Right lobe of liver (tissue), 6 donors: Measurements from ENCODE around the gene MED15. TPM values are rescaled to one million over a fixed set of nuclear protein-coding genes. Genes with fewer than 3 reads are reported as not detected.

Experiments used
- ATAC-seq, 4 donors: fragments of 200-7000 bp; cut with Tn5 transposase; one replicate each; pipeline ENCODE4 v1.9.1; 2020; ENCODE audit warnings: mild to moderate bottlenecking in 4 of 4, moderate library complexity in 4 of 4
- DNase-seq, 3 donors: peaks; one replicate each; pipeline ENCODE4 v3.0.0-alpha.2; 2020
- H3K27ac ChIP-seq, 3 donors: fragments of 200-600 bp; one replicate each; pipeline ENCODE4 v1.8.0; 2022
- H3K27me3 ChIP-seq, 2 donors: fragments of 200-600 bp; one replicate each; pipeline ENCODE4 v1.8.0; 2022
- H3K36me3 ChIP-seq, 4 donors: fragments of 200-600 bp; sonication (generic) in 1 of 4; one replicate each; pipeline versions ENCODE4 v1.5.1 to v1.8.0; 2017 to 2022; ENCODE audit warnings: control low read depth in 1 of 4
- H3K4me1 ChIP-seq, 4 donors: fragments of 200-600 bp; sonication (generic) in 1 of 4; one replicate each; pipeline versions ENCODE4 v1.5.1 to v1.8.0; 2017 to 2022; ENCODE audit warnings: control low read depth in 1 of 4
- H3K4me3 ChIP-seq, 3 donors: fragments of 200-600 bp; one replicate each; pipeline ENCODE4 v1.8.0; 2022
- H3K9me3 ChIP-seq, 4 donors: fragments of 200-600 bp; sonication (generic) in 1 of 4; one replicate each; pipeline versions ENCODE4 v1.5.1 to v1.8.0; 2017 to 2022; ENCODE audit warnings: control low read depth in 1 of 4
- POLR2A ChIP-seq: fragments of 450-650 bp; IDR thresholded peaks from one replicate; pipeline ENCODE4 v1.6.1; 2017; ENCODE audit warnings: antibody characterized with exemption, mild to moderate bottlenecking
- WGBS: methylation state at CpG from one replicate; pipeline ENCODE4 v1.1.6; 2018; ENCODE audit warnings: low coverage, low lambda C conversion rate; ENCODE audit not compliant: insufficient coverage; ENCODE audit errors: missing lambda C conversion rate; 5-methylcytosine and 5-hydroxymethylcytosine counted together
- intact Hi-C, 2 donors: fragments of 100-400 bp; cut with DNase I; formaldehyde crosslinking; loops; one replicate each; pipeline versions ENCODE4 v1.11.2 to v1.14.1; 2022
- total RNA-seq, 6 experiments: library from RNA; depleted of rRNA in 2 of 6; stranded (reverse); fragments of >200 nt in 2 of 6; fragmentation: NEBNext Ultra II Directional in 3 of 6; extraction: Animal tissue kit (Norgen Biotek cat#: 25700) in 3 of 6; gene quantifications; one replicate each; pipeline versions ENCODE4 v1.1.0 to v1.2.4, GENCODE V29; 2016 to 2023
- TF ChIP-seq, protein P1 (sequence below), 4 donors: fragments of 200-600 bp in 3 of 4; fragments of 450-650 bp in 1 of 4; IDR thresholded peaks; one replicate each; pipeline versions ENCODE4 v1.5.1 to v1.8.0; 2016 to 2022; ENCODE audit warnings: antibody characterized with exemption in 4 of 4, mild to moderate bottlenecking in 2 of 4
- donor health status: DM: no; HTN: yes; CAD: no.
- donor health status: DM: no; HTN: no; CAD: no.
- donor health status: DM: no; HTN: no; CAD: no.
- donor health status: DM: no; HTN: yes; CAD: no.
- donor health status: DM: no; HTN: yes; CAD: no.

The MED15 gene
- total RNA-seq, 6 experiments from 2014 or later: 15.7 to 34.7 (median 23.6) TPM

GRCh38 chr22:20532256-20532993 lies 25.0 kb downstream of the MED15 start:
- Histone ChIP-seq H3K27me3 (no peaks in the 10 kb centered on the region), H3K27ac (no peak overlapping the region), H3K9me3 (no peaks in the 10 kb centered on the region), H3K4me1 (peaks cover 0 to 7% (median 0%) of the 10 kb centered on the region in 4 donors), H3K36me3 (peaks cover 0 to 8% (median 0%) of the 10 kb centered on the region in 4 donors), H3K4me3 (no peak overlapping the region)
- ATAC-seq (no peak), DNase-seq (peak in 1 of 3 donors; percentile 32)
- TF ChIP-seq POLR2A: no peak
- TF ChIP-seq, protein P1, sequence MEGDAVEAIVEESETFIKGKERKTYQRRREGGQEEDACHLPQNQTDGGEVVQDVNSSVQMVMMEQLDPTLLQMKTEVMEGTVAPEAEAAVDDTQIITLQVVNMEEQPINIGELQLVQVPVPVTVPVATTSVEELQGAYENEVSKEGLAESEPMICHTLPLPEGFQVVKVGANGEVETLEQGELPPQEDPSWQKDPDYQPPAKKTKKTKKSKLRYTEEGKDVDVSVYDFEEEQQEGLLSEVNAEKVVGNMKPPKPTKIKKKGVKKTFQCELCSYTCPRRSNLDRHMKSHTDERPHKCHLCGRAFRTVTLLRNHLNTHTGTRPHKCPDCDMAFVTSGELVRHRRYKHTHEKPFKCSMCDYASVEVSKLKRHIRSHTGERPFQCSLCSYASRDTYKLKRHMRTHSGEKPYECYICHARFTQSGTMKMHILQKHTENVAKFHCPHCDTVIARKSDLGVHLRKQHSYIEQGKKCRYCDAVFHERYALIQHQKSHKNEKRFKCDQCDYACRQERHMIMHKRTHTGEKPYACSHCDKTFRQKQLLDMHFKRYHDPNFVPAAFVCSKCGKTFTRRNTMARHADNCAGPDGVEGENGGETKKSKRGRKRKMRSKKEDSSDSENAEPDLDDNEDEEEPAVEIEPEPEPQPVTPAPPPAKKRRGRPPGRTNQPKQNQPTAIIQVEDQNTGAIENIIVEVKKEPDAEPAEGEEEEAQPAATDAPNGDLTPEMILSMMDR (IDR thresholded peaks at IDR 0.05): no peak
- WGBS: 59% methylated on average over 3 of the region's 10 CpGs
- intact Hi-C loops: no loop called here

- DNase-seq (peak in 1 of 3 donors; percentile 39), ATAC-seq (peak in 1 of 4 donors; percentile 10)
- H3K4me1 ChIP-seq: peaks cover 0 to 7% (median 0%) of the 10 kb centered on the region in 4 donors
- WGBS: 77% methylated on average over 3 of the region's 11 CpGs
- no peak overlapping the region for H3K27ac ChIP-seq
- intact Hi-C loops: no loop called here
- no peaks in the 10 kb centered on the region for H3K9me3 ChIP-seq
- H3K27me3 ChIP-seq: no peaks in the 10 kb centered on the region
- TF ChIP-seq, protein P1 (IDR thresholded peaks at IDR 0.05): no peak
- TF ChIP-seq POLR2A: no peak
- peaks cover 0 to 10% (median 3%) of the 10 kb centered on the region in 4 donors for H3K36me3 ChIP-seq
- H3K4me3 ChIP-seq: no peak overlapping the region
Measured at GRCh38 chr22:20533095-20533878, 25.9 kb downstream of the MED15 start.

DNA sequence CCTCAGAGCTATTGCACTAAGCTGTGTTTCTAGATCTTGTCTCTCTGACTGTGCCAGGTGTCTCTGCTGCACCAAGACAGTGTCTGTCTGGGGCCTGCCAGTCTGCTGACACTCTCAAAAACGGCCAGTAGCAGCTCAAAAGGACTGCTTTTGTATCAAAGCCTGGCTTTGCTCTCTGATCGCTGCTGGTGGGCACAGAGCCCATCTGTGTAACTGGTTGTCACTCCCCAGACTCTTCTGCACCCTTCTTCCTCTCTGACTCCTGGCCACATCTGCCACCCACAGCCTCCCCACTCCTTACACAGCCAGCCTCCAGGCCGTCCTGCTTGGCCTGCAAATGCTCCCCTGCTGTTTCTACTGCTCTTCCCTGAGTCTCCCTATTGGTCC lies 26.5 kb downstream of the MED15 start:
- no peaks in the 10 kb centered on the region for H3K27me3 ChIP-seq
- WGBS: 50% methylated on average over 1 of the region's 3 CpGs
- peak in 1 of 4 donors; percentile 5 for ATAC-seq
- intact Hi-C loops: no loop called here
- H3K4me1 ChIP-seq: peaks cover 0 to 7% (median 0%) of the 10 kb centered on the region in 4 donors
- peaks cover 0 to 10% (median 3%) of the 10 kb centered on the region in 4 donors for H3K36me3 ChIP-seq
- DNase-seq: peak in 1 of 3 donors; percentile 27
- no peak overlapping the region for H3K4me3 ChIP-seq
- TF ChIP-seq, protein P1 (IDR thresholded peaks at IDR 0.05): no peak
- no peak for TF ChIP-seq POLR2A
- no peaks in the 10 kb centered on the region for H3K9me3 ChIP-seq
- H3K27ac ChIP-seq: no peak overlapping the region

- intact Hi-C loops: no loop called here
- Histone ChIP-seq H3K27me3 (no peaks in the 10 kb centered on the region), H3K4me1 (no peaks in the 10 kb centered on the region), H3K4me3 (no peak overlapping the region), H3K36me3 (peaks cover 0 to 17% (median 3%) of the 10 kb centered on the region in 4 donors), H3K9me3 (no peaks in the 10 kb centered on the region), H3K27ac (no peak overlapping the region)
- TF ChIP-seq, protein P1 (IDR thresholded peaks at IDR 0.05): no peak
- no peak for TF ChIP-seq POLR2A
- ATAC-seq (no peak), DNase-seq (peak in 1 of 3 donors; percentile 27)
- 73% methylated on average over 3 of the region's 12 CpGs for WGBS
Measured at GRCh38 chr22:20536590-20537324, 29.3 kb downstream of the MED15 start.
